Naive B cell (primary cell): ENCODE results near the gene ARHGAP42. TPM values are rescaled to one million over a fixed set of nuclear protein-coding genes. Genes with fewer than 3 reads are reported as not detected.
A peak's percentile ranks its signal among the peaks of the same experiment; 100 is the strongest.
"Not testable (repeated sequence)": the region's sequence is repeated elsewhere in the genome, so short reads cannot be mapped to it uniquely, and the experiment has no call there.

Source experiments
- ATAC-seq, 2 donors: fragments of 150-1000 bp; cut with Tn5 transposase; 2 replicates each; pipeline ENCODE4 v1.10.0; 2021; ENCODE audit warnings: low read depth in 2 of 2, mild to moderate bottlenecking in 2 of 2, moderate library complexity in 2 of 2
- DNase-seq: peaks from one replicate; pipeline ENCODE4 v3.0.0; 2022
- H3K27ac Mint-ChIP-seq, 6 donors: one replicate each; pipeline ENCODE4 v1.8.0; 2020 to 2022; ENCODE audit warnings: mild to moderate bottlenecking in 6 of 6, mixed read lengths in 6 of 6, moderate library complexity in 5 of 6, inconsistent platforms in 2 of 6
- H3K27me3 Mint-ChIP-seq, 3 donors: one replicate each; pipeline ENCODE4 v1.8.0; 2021 to 2022; ENCODE audit warnings: mixed read lengths in 3 of 3, mild to moderate bottlenecking in 1 of 3
- H3K36me3 Mint-ChIP-seq, 2 donors: one replicate each; pipeline ENCODE4 v1.8.0; 2020 to 2022; ENCODE audit warnings: mixed read lengths in 2 of 2, inconsistent platforms in 1 of 2, mild to moderate bottlenecking in 1 of 2
- H3K4me1 Mint-ChIP-seq, 3 donors: one replicate each; pipeline ENCODE4 v1.8.0; 2020 to 2022; ENCODE audit warnings: mixed read lengths in 3 of 3, inconsistent platforms in 1 of 3, mild to moderate bottlenecking in 1 of 3, moderate library complexity in 1 of 3
- H3K4me3 Mint-ChIP-seq, 8 donors: one replicate each; pipeline ENCODE4 v1.8.0; 2020 to 2022; ENCODE audit warnings: mild to moderate bottlenecking in 8 of 8, mixed read lengths in 8 of 8, moderate library complexity in 8 of 8, inconsistent platforms in 2 of 8
- H3K9me3 Mint-ChIP-seq, 7 donors: one replicate each; pipeline ENCODE4 v1.8.0; 2020 to 2022; ENCODE audit warnings: mixed read lengths in 7 of 7, mild to moderate bottlenecking in 5 of 7, inconsistent platforms in 2 of 7, moderate library complexity in 1 of 7
- polyA plus RNA-seq, 6 donors: library from polyadenylated mRNA; unstranded; fragments of 300-500 nt; fragmentation: Illumina TruSeq; gene quantifications; one replicate each; pipeline ENCODE4 v1.2.3, GENCODE V29; 2021; ENCODE audit warnings: low read depth in 6 of 6

The ARHGAP42 gene
- polyA plus RNA-seq, 6 donors from 2014 or later: 1.4 to 3.0 (median 1.9) TPM

- Mint-ChIP-seq H3K9me3 (peaks cover 0 to 4% (median 0%) of the 10 kb centered on the region in 7 donors), H3K36me3 (peaks cover 0 to 10% of the 10 kb centered on the region in 2 donors), H3K4me1 (peaks cover 18 to 37% (median 20%) of the 10 kb centered on the region in 3 donors), H3K4me3 (peak overlapping the region in 2 of 8 donors; percentile 2 to 3), H3K27me3 (no peaks in the 10 kb centered on the region), H3K27ac (peak overlapping the region in 5 of 6 donors; percentile 0 to 66 (median 27))
- ATAC-seq (no peak), DNase-seq (no peak)
Observed at GRCh38 chr11:100740440-100740839, 53.4 kb downstream of the ARHGAP42 start.

GRCh38 chr11:100741866-100742625 lies 55.0 kb downstream of the ARHGAP42 start:
- Mint-ChIP-seq H3K27ac (peak overlapping the region in 5 of 6 donors; percentile 9 to 93 (median 44)), H3K9me3 (peaks cover 0 to 5% (median 0%) of the 10 kb centered on the region in 7 donors), H3K36me3 (peaks cover 0 to 10% of the 10 kb centered on the region in 2 donors), H3K4me3 (peak overlapping the region in 7 of 8 donors; percentile 22 to 69 (median 62)), H3K4me1 (peaks cover 18 to 34% (median 19%) of the 10 kb centered on the region in 3 donors), H3K27me3 (no peaks in the 10 kb centered on the region)
- peak; percentile 17 for DNase-seq
- peak; percentile 68 for ATAC-seq

GRCh38 chr11:100746448-100746847 lies 59.4 kb downstream of the ARHGAP42 start:
- Mint-ChIP-seq H3K27me3 (no peaks in the 10 kb centered on the region), H3K27ac (no peak overlapping the region), H3K4me1 (peaks cover 7 to 12% (median 11%) of the 10 kb centered on the region in 3 donors), H3K36me3 (peaks cover 23 to 33% of the 10 kb centered on the region in 2 donors), H3K9me3 (peaks cover 12 to 31% (median 25%) of the 10 kb centered on the region in 7 donors), H3K4me3 (no peak overlapping the region)
- DNase-seq (no peak), ATAC-seq (no peak)

GRCh38 chr11:100748153-100748552 lies 61.1 kb downstream of the ARHGAP42 start:
- H3K9me3 Mint-ChIP-seq: peaks cover 12 to 31% (median 27%) of the 10 kb centered on the region in 7 donors
- H3K4me3 Mint-ChIP-seq: no peak overlapping the region
- H3K27me3 Mint-ChIP-seq: no peaks in the 10 kb centered on the region
- H3K36me3 Mint-ChIP-seq: peaks cover 23 to 33% of the 10 kb centered on the region in 2 donors
- H3K27ac Mint-ChIP-seq: peak overlapping the region in 1 of 6 donors; percentile 33
- DNase-seq (no peak), ATAC-seq (no peak)
- peaks cover 0 to 2% (median 0%) of the 10 kb centered on the region in 3 donors for H3K4me1 Mint-ChIP-seq

GRCh38 chr11:100749887-100750565 lies 62.9 kb downstream of the ARHGAP42 start:
- Mint-ChIP-seq H3K27ac (peak overlapping the region in 1 of 6 donors; percentile 22), H3K4me3 (peak overlapping the region in 2 of 8 donors; percentile 44 to 51), H3K36me3 (peaks cover 19 to 33% of the 10 kb centered on the region in 2 donors), H3K9me3 (peaks cover 12 to 31% (median 27%) of the 10 kb centered on the region in 7 donors)
- not testable (repeated sequence) for H3K4me1 Mint-ChIP-seq, DNase-seq, H3K27me3 Mint-ChIP-seq, ATAC-seq

- ATAC-seq, H3K4me3 Mint-ChIP-seq, H3K4me1 Mint-ChIP-seq, DNase-seq, H3K27me3 Mint-ChIP-seq: not testable (repeated sequence)
- peak overlapping the region in 1 of 6 donors; percentile 22 for H3K27ac Mint-ChIP-seq
- H3K36me3 Mint-ChIP-seq: peaks cover 19 to 33% of the 10 kb centered on the region in 2 donors
- peaks cover 12 to 31% (median 27%) of the 10 kb centered on the region in 7 donors for H3K9me3 Mint-ChIP-seq
Observed at GRCh38 chr11:100750566-100750891, 63.4 kb downstream of the ARHGAP42 start.

GRCh38 chr11:100752371-100753171 lies 65.5 kb downstream of the ARHGAP42 start:
- Mint-ChIP-seq H3K27ac (peak overlapping the region in 2 of 6 donors; percentile 54 to 76), H3K36me3 (peaks cover 19 to 31% of the 10 kb centered on the region in 2 donors), H3K27me3 (no peaks in the 10 kb centered on the region), H3K4me3 (no peak overlapping the region), H3K4me1 (no peaks in the 10 kb centered on the region), H3K9me3 (peaks cover 12 to 31% (median 25%) of the 10 kb centered on the region in 7 donors)
- DNase-seq: no peak
- ATAC-seq: no peak

GRCh38 chr11:100753172-100753543 lies 66.1 kb downstream of the ARHGAP42 start:
- no peak overlapping the region for H3K4me3 Mint-ChIP-seq
- DNase-seq: no peak
- no peak for ATAC-seq
- H3K27me3 Mint-ChIP-seq: no peaks in the 10 kb centered on the region
- H3K36me3 Mint-ChIP-seq: peaks cover 19 to 25% of the 10 kb centered on the region in 2 donors
- H3K4me1 Mint-ChIP-seq: no peaks in the 10 kb centered on the region
- peak overlapping the region in 1 of 6 donors; percentile 54 for H3K27ac Mint-ChIP-seq
- peaks cover 12 to 27% (median 24%) of the 10 kb centered on the region in 7 donors for H3K9me3 Mint-ChIP-seq

GRCh38 chr11:100753571-100753970 lies 66.5 kb downstream of the ARHGAP42 start:
- no peak for ATAC-seq
- peaks cover 19 to 23% of the 10 kb centered on the region in 2 donors for H3K36me3 Mint-ChIP-seq
- peak overlapping the region in 1 of 6 donors; percentile 5 for H3K27ac Mint-ChIP-seq
- peaks cover 12 to 27% (median 23%) of the 10 kb centered on the region in 7 donors for H3K9me3 Mint-ChIP-seq
- DNase-seq: no peak
- H3K27me3 Mint-ChIP-seq: no peaks in the 10 kb centered on the region
- no peaks in the 10 kb centered on the region for H3K4me1 Mint-ChIP-seq
- H3K4me3 Mint-ChIP-seq: no peak overlapping the region

- Mint-ChIP-seq H3K9me3 (peaks cover 0 to 1% (median 0%) of the 10 kb centered on the region in 7 donors), H3K4me3 (no peak overlapping the region), H3K27ac (peak overlapping the region in 1 of 6 donors; percentile 16), H3K36me3 (no peaks in the 10 kb centered on the region), H3K4me1 (peaks cover 0 to 8% (median 6%) of the 10 kb centered on the region in 3 donors), H3K27me3 (no peaks in the 10 kb centered on the region)
- ATAC-seq (no peak), DNase-seq (no peak)
Observed at GRCh38 chr11:100756559-100756958, 69.5 kb downstream of the ARHGAP42 start.

GRCh38 chr11:100757646-100758045 lies 70.6 kb downstream of the ARHGAP42 start:
- no peak overlapping the region for H3K4me3 Mint-ChIP-seq
- DNase-seq: no peak
- ATAC-seq: no peak
- H3K9me3 Mint-ChIP-seq: no peaks in the 10 kb centered on the region
- H3K4me1 Mint-ChIP-seq: peaks cover 0 to 8% (median 6%) of the 10 kb centered on the region in 3 donors
- H3K27me3 Mint-ChIP-seq: no peaks in the 10 kb centered on the region
- no peak overlapping the region for H3K27ac Mint-ChIP-seq
- no peaks in the 10 kb centered on the region for H3K36me3 Mint-ChIP-seq

- Mint-ChIP-seq H3K27me3 (no peaks in the 10 kb centered on the region), H3K4me1 (peaks cover 6 to 16% (median 6%) of the 10 kb centered on the region in 3 donors), H3K9me3 (no peaks in the 10 kb centered on the region), H3K27ac (peak overlapping the region in 1 of 6 donors; percentile 46), H3K4me3 (no peak overlapping the region), H3K36me3 (no peaks in the 10 kb centered on the region)
- no peak for DNase-seq
- ATAC-seq: no peak
Observed at GRCh38 chr11:100759106-100759505, 72.0 kb downstream of the ARHGAP42 start.

GRCh38 chr11:100759856-100760255 lies 72.8 kb downstream of the ARHGAP42 start:
- no peak for DNase-seq
- Mint-ChIP-seq H3K9me3 (no peaks in the 10 kb centered on the region), H3K27me3 (no peaks in the 10 kb centered on the region), H3K27ac (no peak overlapping the region), H3K36me3 (no peaks in the 10 kb centered on the region), H3K4me3 (no peak overlapping the region), H3K4me1 (peaks cover 11 to 17% (median 11%) of the 10 kb centered on the region in 3 donors)
- ATAC-seq: no peak
